Gastroesophageal sphincter (tissue), 3 donors: Measurements from ENCODE around the gene LDB2.
"Not testable (repeated sequence)": the region's sequence is repeated elsewhere in the genome, so short reads cannot be mapped to it uniquely, and the experiment has no call there.

ENCODE experiments used
- CTCF ChIP-seq, 4 experiments: fragments of 200-600 bp in 2 of 4; fragments of 450-650 bp in 2 of 4; sonication (generic) in 1 of 4; IDR thresholded peaks; one replicate each; pipeline ENCODE4 v1.5.1; 2017 to 2019; ENCODE audit warnings: antibody characterized with exemption in 4 of 4, mild to moderate bottlenecking in 2 of 4, moderate library complexity in 2 of 4
- POLR2A ChIP-seq, 2 donors: fragments of 450-650 bp; IDR thresholded peaks; one replicate each; pipeline ENCODE4 v1.6.1; 2017; ENCODE audit warnings: antibody characterized with exemption in 2 of 2, mild to moderate bottlenecking in 2 of 2, moderate library complexity in 1 of 2
- POLR2AphosphoS5 ChIP-seq: sonication (generic); formaldehyde crosslinking; IDR thresholded peaks from one replicate; pipeline ENCODE4 v1.6.1; 2017; ENCODE audit warnings: antibody characterized with exemption

- not testable (repeated sequence) for TF ChIP-seq CTCF (IDR thresholded peaks at IDR 0.05); POLR2AphosphoS5; POLR2A (IDR thresholded peaks at IDR 0.05)
These were observed 341.1 kb downstream of the LDB2 start for GRCh38 chr4:16557316-16557715.
